GM18909 (cell line): ENCODE results near the gene MAP3K19.
"Not testable (repeated sequence)": the region's sequence is repeated elsewhere in the genome, so short reads cannot be mapped to it uniquely, and the experiment has no call there.

Experiments used
- ATAC-seq: cut with Tn5 transposase; IDR thresholded peaks from one replicate; pipeline ENCODE4 v1.9.1; 2021; ENCODE audit warnings: mild to moderate bottlenecking; ENCODE audit not compliant: unreplicated experiment, poor library complexity

Gene MAP3K19, protein sequence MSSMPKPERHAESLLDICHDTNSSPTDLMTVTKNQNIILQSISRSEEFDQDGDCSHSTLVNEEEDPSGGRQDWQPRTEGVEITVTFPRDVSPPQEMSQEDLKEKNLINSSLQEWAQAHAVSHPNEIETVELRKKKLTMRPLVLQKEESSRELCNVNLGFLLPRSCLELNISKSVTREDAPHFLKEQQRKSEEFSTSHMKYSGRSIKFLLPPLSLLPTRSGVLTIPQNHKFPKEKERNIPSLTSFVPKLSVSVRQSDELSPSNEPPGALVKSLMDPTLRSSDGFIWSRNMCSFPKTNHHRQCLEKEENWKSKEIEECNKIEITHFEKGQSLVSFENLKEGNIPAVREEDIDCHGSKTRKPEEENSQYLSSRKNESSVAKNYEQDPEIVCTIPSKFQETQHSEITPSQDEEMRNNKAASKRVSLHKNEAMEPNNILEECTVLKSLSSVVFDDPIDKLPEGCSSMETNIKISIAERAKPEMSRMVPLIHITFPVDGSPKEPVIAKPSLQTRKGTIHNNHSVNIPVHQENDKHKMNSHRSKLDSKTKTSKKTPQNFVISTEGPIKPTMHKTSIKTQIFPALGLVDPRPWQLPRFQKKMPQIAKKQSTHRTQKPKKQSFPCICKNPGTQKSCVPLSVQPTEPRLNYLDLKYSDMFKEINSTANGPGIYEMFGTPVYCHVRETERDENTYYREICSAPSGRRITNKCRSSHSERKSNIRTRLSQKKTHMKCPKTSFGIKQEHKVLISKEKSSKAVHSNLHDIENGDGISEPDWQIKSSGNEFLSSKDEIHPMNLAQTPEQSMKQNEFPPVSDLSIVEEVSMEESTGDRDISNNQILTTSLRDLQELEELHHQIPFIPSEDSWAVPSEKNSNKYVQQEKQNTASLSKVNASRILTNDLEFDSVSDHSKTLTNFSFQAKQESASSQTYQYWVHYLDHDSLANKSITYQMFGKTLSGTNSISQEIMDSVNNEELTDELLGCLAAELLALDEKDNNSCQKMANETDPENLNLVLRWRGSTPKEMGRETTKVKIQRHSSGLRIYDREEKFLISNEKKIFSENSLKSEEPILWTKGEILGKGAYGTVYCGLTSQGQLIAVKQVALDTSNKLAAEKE (N-terminal part only)

GRCh38 chr2:135047300-135047699 lies at the start of gene MAP3K19:
Gene MAP3K19 (minus strand): TSS chr2:135047447. CDS start chr2:135024647, 22,800 bp downstream.
- no peak for ATAC-seq

DNA sequence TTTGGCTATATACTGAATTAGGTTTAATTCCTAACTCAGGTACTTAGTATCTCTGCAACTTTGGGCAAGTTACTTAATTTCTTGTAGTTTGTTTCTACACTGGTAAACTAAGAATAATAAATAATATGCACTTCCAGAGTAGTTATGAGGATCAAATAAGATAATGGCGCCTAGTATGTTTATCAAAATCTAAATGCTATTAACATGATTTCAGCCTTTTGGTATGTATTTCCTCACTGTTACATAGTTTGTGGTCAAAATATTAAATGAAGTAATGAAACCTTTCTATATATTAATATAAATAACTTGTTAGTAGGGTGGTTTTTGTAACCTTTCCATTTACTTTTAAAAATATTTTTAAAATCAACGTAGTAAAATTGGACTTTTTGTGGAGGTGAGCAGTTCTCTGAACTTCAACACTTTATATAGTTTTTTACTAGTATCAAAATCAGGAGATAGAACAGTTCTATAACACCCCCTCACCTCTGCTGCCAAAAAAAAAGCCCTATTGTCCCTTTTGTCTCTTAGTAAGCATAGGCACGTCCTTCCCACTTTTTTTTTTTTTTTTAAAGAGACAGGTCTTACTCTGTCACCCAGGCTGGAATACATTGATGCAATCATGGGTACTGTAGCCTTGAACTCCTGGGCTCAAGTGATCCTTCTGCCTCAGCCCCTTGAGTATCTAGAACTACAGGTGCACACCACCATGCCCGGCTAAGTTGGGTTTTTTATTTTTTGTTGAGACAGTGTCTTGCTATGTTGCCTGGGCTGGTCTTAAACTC lies 49.6 kb upstream of the MAP3K19 start:
- no peak for ATAC-seq

DNA sequence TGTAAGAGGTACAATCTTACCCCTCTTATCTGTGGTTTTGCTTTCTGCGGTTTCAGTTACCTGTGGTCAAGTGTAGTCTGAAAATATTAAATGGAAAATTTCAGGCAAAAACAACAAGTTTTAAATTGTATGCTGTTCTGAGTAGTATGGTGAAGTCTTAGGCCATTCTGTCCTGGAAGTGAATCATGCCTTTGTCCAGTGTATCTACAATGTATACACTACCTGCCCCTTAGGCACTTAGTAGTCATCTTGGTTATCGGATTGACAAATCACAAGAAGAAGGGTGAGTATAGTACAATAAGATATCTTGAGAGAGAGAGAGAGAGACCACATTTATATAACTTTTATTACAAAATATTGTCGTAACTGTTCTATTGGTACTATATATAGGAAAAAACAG lies 48.3 kb upstream of the MAP3K19 start:
- ATAC-seq, result no peak

DNA sequence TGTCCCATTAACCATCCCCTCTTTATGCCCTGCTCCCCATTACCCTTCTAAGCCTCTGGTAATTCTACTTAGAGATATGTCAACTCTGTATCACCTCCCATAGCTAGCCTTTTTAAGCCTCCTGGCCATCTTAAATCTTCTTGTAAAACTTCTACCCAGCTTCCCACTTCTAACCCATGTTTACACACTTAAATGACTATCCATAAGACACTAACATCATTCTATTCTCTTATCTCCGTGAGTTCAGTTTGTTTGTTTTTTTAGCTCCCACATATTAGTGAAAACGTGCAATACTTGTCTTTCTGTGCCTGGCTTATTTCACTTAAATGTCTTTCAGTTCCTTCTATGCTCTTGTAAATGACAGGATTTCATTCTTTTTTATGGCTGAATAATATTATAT lies 47.3 kb upstream of the MAP3K19 start:
- ATAC-seq, result no peak

- no peak for ATAC-seq
Measured at GRCh38 chr2:135093670-135094330, 46.6 kb upstream of the MAP3K19 start.

- ATAC-seq, result no peak
Measured at GRCh38 chr2:135093193-135093592, 45.9 kb upstream of the MAP3K19 start.

DNA sequence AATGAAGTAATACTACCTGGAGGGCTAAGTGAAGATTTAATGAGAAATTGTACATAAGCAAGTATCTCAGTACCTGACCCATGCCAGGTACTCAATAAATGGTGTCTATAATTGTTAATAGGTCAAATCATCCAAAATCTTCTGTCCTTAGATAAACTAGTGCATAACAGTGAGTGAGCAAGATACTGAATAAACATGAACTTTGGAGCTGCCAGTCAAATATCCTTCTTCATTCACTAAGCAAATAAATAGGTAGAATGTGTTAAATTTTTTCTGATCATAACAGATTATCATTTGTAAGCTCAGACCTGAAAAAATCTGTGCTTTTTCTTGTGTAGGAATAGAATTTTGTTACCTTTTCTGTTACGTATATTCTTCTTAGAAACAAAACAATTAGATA lies 44.4 kb upstream of the MAP3K19 start:
- ATAC-seq, result no peak

DNA sequence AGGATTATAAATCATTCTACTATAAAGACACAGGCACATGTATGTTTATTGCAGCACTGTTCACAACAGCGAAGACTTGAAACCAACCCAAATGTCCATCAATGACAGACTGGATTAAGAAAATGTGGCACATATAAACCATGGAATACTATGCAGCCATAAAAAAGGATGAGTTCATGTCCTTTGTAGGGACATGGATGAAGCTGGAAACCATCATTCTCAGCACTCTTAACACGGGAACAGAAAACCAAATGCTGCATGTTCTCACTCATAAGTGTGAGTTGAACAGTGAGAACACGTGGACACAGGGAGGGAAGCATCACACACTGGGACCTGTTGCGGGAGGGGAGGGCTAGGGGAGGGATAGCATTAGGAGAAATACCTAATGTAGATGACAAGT lies 42.4 kb upstream of the MAP3K19 start:
- ATAC-seq, result not testable (repeated sequence)

GRCh38 chr2:135086222-135086621 lies 39.0 kb upstream of the MAP3K19 start:
- no peak for ATAC-seq

GRCh38 chr2:135078417-135078816 lies 31.2 kb upstream of the MAP3K19 start:
- no peak for ATAC-seq

GRCh38 chr2:135076556-135076955 lies 29.3 kb upstream of the MAP3K19 start:
- no peak for ATAC-seq

- ATAC-seq, result no peak
Measured at GRCh38 chr2:135074216-135074615, 27.0 kb upstream of the MAP3K19 start.

- ATAC-seq, result no peak
Measured at GRCh38 chr2:135072125-135072997, 25.1 kb upstream of the MAP3K19 start.

DNA sequence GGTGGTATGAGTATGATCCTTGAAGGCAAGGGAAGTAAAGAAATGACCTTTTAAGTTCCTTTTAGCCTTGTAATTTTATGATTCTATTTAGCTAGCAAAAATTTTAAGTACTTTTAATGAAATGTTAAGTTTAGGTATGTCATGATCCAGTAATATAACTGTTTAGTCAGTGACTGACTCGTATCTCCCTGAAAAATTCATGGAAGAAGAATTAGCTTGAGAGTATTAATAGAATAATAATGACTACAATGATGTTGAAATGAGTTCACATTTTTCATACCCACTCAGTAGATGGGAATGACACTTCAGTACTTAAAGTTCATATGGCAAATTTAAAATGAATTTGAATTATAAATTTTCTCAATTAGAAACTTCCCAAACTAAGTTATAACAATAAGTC lies 19.5 kb upstream of the MAP3K19 start:
- no peak for ATAC-seq

- no peak for ATAC-seq
Measured at GRCh38 chr2:135064149-135064548, 16.9 kb upstream of the MAP3K19 start.

DNA sequence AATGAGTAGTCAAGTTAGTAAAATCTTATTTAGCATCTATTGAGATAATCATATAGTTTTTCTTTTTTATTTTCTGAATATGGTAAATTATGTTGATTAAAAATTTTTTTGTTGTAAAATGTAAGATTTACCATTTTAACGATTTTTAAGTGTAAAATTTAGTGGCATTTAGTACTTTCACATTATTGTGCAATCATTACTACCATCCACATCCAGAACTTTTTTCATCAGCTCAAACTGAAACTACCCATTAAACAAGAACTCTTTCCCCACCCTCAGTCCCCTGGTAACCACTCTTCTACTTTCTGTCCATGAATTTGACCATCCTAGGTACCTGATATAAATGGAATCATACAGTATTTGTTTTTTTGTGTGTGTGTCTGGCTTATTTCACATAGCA lies 16.0 kb upstream of the MAP3K19 start:
- no peak for ATAC-seq

DNA sequence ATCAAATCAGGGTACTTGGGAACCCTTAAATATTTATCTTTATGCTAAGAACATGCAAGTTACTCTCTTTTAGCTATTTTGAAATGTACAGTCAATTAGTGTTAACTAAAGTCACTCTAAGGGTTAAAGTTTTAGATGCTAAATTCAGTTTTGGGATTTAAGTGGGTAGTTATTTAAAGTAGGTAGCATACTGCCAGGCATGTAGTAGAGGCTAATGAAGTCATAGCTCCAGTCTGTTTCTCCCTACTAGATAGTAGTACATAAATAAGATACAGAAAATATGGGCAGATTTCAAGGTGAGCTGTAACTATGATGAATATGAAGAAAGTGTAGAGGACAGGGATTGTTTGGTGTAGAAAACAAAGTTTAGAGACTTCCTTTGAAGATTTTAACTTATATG lies 12.3 kb upstream of the MAP3K19 start:
- no peak for ATAC-seq

DNA sequence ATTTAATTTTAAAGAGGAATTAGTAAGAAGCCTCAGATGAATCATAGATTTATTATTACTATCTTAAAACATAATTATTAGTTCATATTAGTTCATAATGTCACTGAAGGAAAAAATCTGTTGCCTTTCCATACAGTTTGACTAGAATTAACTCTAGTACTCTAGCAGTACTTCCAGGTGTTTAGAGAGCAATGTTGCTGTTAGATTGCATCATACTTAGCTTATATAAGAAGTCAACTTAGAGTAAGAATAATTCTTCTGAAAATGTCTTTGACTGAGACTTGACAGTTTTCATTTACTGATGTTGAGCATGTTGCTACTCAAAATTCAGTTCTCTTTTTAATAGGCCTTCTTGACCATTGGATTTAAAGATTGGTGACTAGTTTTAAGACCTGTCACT lies 9.5 kb upstream of the MAP3K19 start:
- ATAC-seq, result no peak
